IMR-90 (cell line): ENCODE measurements around the gene MRPS5.

Experiments
- BHLHE40 ChIP-seq: fragments of 150-350 bp; IDR thresholded peaks from 2 replicates; pipeline ENCODE4 v1.6.1; 2016; ENCODE audit warnings: mild to moderate bottlenecking, low read depth, low read length
- CEBPB ChIP-seq: IDR thresholded peaks from 2 replicates; pipeline ENCODE4 v1.6.1; 2012; ENCODE audit warnings: low read depth, low read length, improper control_type of control experiment
- MAFK ChIP-seq: IDR thresholded peaks from 2 replicates; pipeline ENCODE4 v1.6.1; 2012; ENCODE audit warnings: low read depth, low read length, improper control_type of control experiment
- MXI1 ChIP-seq: IDR thresholded peaks from 2 replicates; pipeline ENCODE4 v1.6.1; 2012; ENCODE audit warnings: low read depth, mild to moderate bottlenecking, low read length, moderate library complexity, borderline replicate concordance
- POLR2A ChIP-seq: IDR thresholded peaks from 2 replicates; pipeline ENCODE4 v1.6.1; 2012; ENCODE audit warnings: mild to moderate bottlenecking, low read depth, low read length
- RCOR1 ChIP-seq: IDR thresholded peaks from 2 replicates; pipeline ENCODE4 v1.6.1; 2012; ENCODE audit warnings: mild to moderate bottlenecking, low read length, improper control_type of control experiment; ENCODE audit not compliant: insufficient replicate concordance
- RFX5 ChIP-seq: IDR thresholded peaks from 2 replicates; pipeline ENCODE4 v1.8.0; 2012; ENCODE audit warnings: low read depth, mild to moderate bottlenecking, low read length, moderate library complexity
- SMC3 ChIP-seq: fragments of 150-350 bp; IDR thresholded peaks from 2 replicates; pipeline ENCODE4 v1.6.1; 2016; ENCODE audit warnings: low read depth, mild to moderate bottlenecking, antibody characterized with exemption, low read length, moderate library complexity
- TF ChIP-seq, protein P1 (sequence below): conservative IDR thresholded peaks from 2 replicates; pipeline ENCODE4 v1.5.1; 2012; ENCODE audit warnings: mild to moderate bottlenecking, low read depth, low read length, improper control_type of control experiment

DNA sequence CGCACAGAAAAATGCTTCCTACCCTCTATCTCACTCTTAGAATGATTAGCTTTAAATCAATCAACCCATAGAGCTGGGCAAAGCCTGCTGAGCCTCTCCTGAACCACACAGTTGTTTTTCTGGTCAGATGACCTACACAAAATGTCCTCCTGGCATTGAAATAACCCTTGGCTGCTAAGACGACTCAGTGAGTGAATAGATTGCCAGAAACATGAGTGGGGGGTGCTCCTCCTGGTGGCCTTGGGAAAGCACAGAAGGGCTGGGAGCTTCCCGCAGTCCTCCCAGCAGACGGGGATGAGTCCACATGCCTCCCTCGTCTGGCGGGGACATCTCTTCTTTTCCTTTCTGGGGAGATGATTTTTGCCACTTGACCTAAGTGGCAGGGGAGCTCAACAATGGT, 81.2 kb downstream of the MRPS5 start:
- TF ChIP-seq POLR2A (no peak), MXI1 (no peak), BHLHE40 (no peak), RCOR1 (no peak), CEBPB (no peak), RFX5 (no peak), SMC3 (no peak), MAFK (no peak)
- TF ChIP-seq, protein P1, sequence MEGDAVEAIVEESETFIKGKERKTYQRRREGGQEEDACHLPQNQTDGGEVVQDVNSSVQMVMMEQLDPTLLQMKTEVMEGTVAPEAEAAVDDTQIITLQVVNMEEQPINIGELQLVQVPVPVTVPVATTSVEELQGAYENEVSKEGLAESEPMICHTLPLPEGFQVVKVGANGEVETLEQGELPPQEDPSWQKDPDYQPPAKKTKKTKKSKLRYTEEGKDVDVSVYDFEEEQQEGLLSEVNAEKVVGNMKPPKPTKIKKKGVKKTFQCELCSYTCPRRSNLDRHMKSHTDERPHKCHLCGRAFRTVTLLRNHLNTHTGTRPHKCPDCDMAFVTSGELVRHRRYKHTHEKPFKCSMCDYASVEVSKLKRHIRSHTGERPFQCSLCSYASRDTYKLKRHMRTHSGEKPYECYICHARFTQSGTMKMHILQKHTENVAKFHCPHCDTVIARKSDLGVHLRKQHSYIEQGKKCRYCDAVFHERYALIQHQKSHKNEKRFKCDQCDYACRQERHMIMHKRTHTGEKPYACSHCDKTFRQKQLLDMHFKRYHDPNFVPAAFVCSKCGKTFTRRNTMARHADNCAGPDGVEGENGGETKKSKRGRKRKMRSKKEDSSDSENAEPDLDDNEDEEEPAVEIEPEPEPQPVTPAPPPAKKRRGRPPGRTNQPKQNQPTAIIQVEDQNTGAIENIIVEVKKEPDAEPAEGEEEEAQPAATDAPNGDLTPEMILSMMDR: no peak
